ENCODE measurements around the gene C6orf120.

C6orf120 gene

DNA sequence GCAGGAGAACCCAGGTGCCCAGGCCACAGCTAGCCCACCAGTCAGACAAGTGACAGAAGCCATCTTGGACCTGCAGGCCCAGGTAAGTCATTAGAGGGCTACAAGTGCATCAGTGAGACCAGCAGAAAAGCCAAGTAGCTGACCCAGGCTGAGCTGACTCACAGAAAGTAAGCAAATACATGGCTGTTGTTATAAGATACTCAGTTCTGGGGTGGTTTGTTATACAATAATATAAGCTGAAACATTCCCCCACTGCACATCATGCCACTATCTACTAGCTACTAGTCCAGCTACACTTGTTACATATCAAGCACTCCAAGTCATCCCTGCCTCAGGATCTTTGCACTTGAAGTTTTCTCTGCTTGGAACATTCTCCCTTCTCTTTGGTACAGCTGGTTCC is 39.4 kb downstream of the C6orf120 start:
- no peak overlapping the region for H3K27ac ChIP-seq (ENCODE audit: low read depth, low read length)
- H3K4me1 ChIP-seq (ENCODE audit: control insufficient read depth in 1 of 2, insufficient read depth in 2 of 2, low read length in 2 of 2): no peaks in the 10 kb centered on the region
- no peaks in the 10 kb centered on the region for H3K9me3 ChIP-seq (ENCODE audit: control insufficient read depth in 1 of 2, low read length in 2 of 2)
- no peak overlapping the region for H3K4me3 ChIP-seq (ENCODE audit: low read depth in 1 of 2, low read length in 2 of 2)
- H3K36me3 ChIP-seq (ENCODE audit: control insufficient read depth in 1 of 2, insufficient read depth in 2 of 2, low read length in 2 of 2): no peaks in the 10 kb centered on the region
- H3K9ac ChIP-seq (ENCODE audit: low read depth in 1 of 2, low read length in 2 of 2): no peak overlapping the region
- no peaks in the 10 kb centered on the region for H3K27me3 ChIP-seq (ENCODE audit: control insufficient read depth in 1 of 2, insufficient read depth in 2 of 2, low read length in 2 of 2)

DNA sequence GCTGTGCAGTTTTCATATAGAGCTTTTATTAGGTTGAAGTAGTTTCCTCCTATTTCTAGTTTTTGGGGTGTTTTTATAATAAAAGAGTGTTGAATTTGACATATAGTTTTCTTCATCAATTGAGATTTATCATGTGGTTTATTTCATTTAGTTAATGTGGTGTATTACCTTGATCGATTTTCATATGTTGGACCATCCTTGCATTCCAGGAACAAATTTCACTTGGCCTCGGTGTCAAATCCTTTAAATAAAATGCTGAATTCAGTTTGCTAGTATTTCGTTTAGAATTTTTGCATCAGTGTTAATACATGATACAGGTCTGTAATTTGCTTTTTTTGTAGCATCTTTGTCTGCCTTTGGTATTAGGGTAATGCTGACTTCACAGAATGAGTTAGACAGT is 43.5 kb downstream of the C6orf120 start:
- Histone ChIP-seq H3K4me1 (ENCODE audit: control insufficient read depth in 1 of 2, insufficient read depth in 2 of 2, low read length in 2 of 2) (peaks cover 4 to 10% of the 10 kb centered on the region in 2 donors), H3K4me3 (ENCODE audit: low read depth in 1 of 2, low read length in 2 of 2) (no peak overlapping the region), H3K36me3 (ENCODE audit: control insufficient read depth in 1 of 2, insufficient read depth in 2 of 2, low read length in 2 of 2) (no peaks in the 10 kb centered on the region), H3K27me3 (ENCODE audit: control insufficient read depth in 1 of 2, insufficient read depth in 2 of 2, low read length in 2 of 2) (no peaks in the 10 kb centered on the region), H3K27ac (ENCODE audit: low read depth, low read length) (no peak overlapping the region), H3K9ac (ENCODE audit: low read depth in 1 of 2, low read length in 2 of 2) (no peak overlapping the region), H3K9me3 (ENCODE audit: control insufficient read depth in 1 of 2, low read length in 2 of 2) (no peaks in the 10 kb centered on the region)

- Histone ChIP-seq H3K36me3 (ENCODE audit: control insufficient read depth in 1 of 2, insufficient read depth in 2 of 2, low read length in 2 of 2) (no peaks in the 10 kb centered on the region), H3K27me3 (ENCODE audit: control insufficient read depth in 1 of 2, insufficient read depth in 2 of 2, low read length in 2 of 2) (no peaks in the 10 kb centered on the region)
Observed at GRCh38 chr6:169746556-169746955, 44.6 kb downstream of the C6orf120 start.

DNA sequence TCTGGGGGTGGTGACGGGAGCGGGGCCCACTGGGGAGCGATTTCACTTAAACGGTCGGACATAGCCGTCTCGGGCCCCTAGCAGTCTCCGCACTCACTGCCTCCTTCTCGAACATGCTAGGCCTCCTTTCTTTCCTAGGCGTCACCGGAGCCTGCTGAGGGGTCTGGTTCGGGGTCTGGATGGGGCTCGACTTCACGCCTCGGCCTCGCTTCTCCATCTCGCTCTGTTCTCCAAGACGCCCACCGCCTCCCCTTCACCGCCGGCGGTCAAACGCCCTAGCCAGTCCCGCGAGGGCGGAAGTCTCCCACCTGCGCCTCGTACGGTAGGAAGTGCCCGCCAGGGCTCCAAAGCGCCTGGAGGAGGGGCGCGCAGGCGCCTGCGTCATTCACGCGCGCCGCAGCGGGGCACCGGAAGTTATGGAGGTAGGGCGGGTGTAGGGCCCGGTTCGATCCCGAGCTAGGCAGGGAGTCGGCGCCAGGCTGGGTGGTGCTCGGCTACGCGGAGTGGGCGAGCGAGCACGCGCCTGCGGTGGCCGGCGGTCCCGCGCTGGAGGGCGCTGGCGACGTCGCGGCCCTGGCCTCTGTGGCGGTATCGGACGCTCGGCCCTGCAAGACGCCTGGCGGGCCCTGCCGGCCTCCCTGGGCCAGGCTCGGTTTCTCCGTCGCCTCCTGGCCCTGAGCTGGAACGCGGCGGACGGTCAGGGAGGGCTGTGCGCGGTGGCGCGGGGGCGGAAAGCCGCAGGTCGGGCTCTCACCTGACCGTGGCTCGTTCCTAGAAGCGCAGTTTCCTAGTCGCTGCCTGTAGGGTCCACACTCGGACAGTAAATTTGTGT is 49.5 kb downstream of the C6orf120 start, which contains the start of the genes DYNLT2 and ERMARD:
TSS of gene DYNLT2 (minus strand) at position 331 of the 832 bp plus-strand sequence. CDS start at position 217, 114 bp downstream.
TSS of gene ERMARD (plus strand) at position 381 of the 832 bp plus-strand sequence. CDS start at position 417, 36 bp downstream.
- H3K4me1 ChIP-seq (ENCODE audit: control insufficient read depth in 1 of 2, insufficient read depth in 2 of 2, low read length in 2 of 2): peaks cover 23 to 24% of the 10 kb centered on the region in 2 donors
- H3K27me3 ChIP-seq (ENCODE audit: control insufficient read depth in 1 of 2, insufficient read depth in 2 of 2, low read length in 2 of 2): no peaks in the 10 kb centered on the region
- no peaks in the 10 kb centered on the region for H3K9me3 ChIP-seq (ENCODE audit: control insufficient read depth in 1 of 2, low read length in 2 of 2)
- peak within 1 kb of the TSS; percentile 84 to 90 for H3K4me3 ChIP-seq (ENCODE audit: low read depth in 1 of 2, low read length in 2 of 2)
- H3K27ac ChIP-seq (ENCODE audit: low read depth, low read length): peak within 1 kb of the TSS; percentile 96
- H3K9ac ChIP-seq (ENCODE audit: low read depth in 1 of 2, low read length in 2 of 2): peak within 1 kb of the TSS; percentile 94 to 96
- peaks cover 0 to under 1% of the 10 kb centered on the region in 2 donors for H3K36me3 ChIP-seq (ENCODE audit: control insufficient read depth in 1 of 2, insufficient read depth in 2 of 2, low read length in 2 of 2)

More at GRCh38 chr6:169746556-169746955, 44.6 kb downstream of the C6orf120 start:
- Histone ChIP-seq H3K9me3 (ENCODE audit: control insufficient read depth in 1 of 2, low read length in 2 of 2) (no peaks in the 10 kb centered on the region), H3K4me3 (ENCODE audit: low read depth in 1 of 2, low read length in 2 of 2) (no peak overlapping the region), H3K4me1 (ENCODE audit: control insufficient read depth in 1 of 2, insufficient read depth in 2 of 2, low read length in 2 of 2) (peaks cover 11 to 13% of the 10 kb centered on the region in 2 donors), H3K9ac (ENCODE audit: low read depth in 1 of 2, low read length in 2 of 2) (no peak overlapping the region), H3K27ac (ENCODE audit: low read depth, low read length) (no peak overlapping the region)

DNA sequence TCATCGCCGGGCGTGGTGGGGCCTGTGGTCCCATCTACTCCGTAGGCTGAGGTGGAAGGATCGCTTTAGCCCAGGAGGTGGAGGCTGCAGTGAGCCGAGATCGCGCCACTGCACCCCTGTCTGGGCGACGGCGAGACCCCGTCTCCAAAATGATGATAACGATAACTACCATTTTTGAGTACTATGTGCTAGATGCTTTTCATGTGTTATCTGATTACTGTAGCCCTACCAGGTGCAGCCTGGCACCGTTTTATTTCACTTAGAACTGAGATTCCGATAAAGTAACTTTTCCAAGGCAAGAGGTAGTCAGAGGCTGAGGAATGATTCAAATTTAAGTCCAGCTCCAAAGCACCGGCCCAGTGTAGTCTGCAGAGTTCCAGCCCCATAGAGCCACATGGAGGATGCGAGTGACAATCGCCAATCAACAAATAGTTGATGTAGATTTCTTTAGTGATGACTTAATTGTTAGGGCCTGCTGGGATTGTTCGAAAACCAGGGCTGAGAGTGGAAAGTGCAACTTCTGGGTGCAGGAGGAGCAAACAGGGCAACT is 50.2 kb downstream of the C6orf120 start:
- peak overlapping the region; percentile 94 to 96 for H3K9ac ChIP-seq (ENCODE audit: low read depth in 1 of 2, low read length in 2 of 2)
- H3K4me1 ChIP-seq (ENCODE audit: control insufficient read depth in 1 of 2, insufficient read depth in 2 of 2, low read length in 2 of 2): peaks cover 23 to 24% of the 10 kb centered on the region in 2 donors
- H3K27me3 ChIP-seq (ENCODE audit: control insufficient read depth in 1 of 2, insufficient read depth in 2 of 2, low read length in 2 of 2): no peaks in the 10 kb centered on the region
- no peaks in the 10 kb centered on the region for H3K9me3 ChIP-seq (ENCODE audit: control insufficient read depth in 1 of 2, low read length in 2 of 2)
- peak overlapping the region; percentile 84 to 90 for H3K4me3 ChIP-seq (ENCODE audit: low read depth in 1 of 2, low read length in 2 of 2)
- H3K27ac ChIP-seq (ENCODE audit: low read depth, low read length): peak overlapping the region; percentile 96
- peaks cover 2 to 7% of the 10 kb centered on the region in 2 donors for H3K36me3 ChIP-seq (ENCODE audit: control insufficient read depth in 1 of 2, insufficient read depth in 2 of 2, low read length in 2 of 2)
